Neural cell (in vitro differentiated cells): Measurements from ENCODE around the gene KIAA1958. TPM values are rescaled to one million over a fixed set of nuclear protein-coding genes. Genes with fewer than 3 reads are reported as not detected.

Source experiments
- H2AFZ ChIP-seq: fragments of 200-600, 300-800 bp; sonication (generic), shearing (Covaris generic); 2 replicates; pipeline ENCODE4 v1.6.0; 2014; ENCODE audit warnings: low read depth, mild to moderate bottlenecking, antibody characterized with exemption, low read length, moderate library complexity
- H3F3A ChIP-seq: fragments of 200-600 bp; shearing (Covaris generic); 2 replicates; pipeline ENCODE4 v1.6.1; 2016; ENCODE audit warnings: mild to moderate bottlenecking, moderate library complexity, mixed read lengths, antibody characterized with exemption, low read length; ENCODE audit not compliant: insufficient read depth, poor library complexity, severe bottlenecking
- H3K27ac ChIP-seq: fragments of 200-600, 300-800 bp; sonication (generic), shearing (Covaris generic); 2 replicates; pipeline ENCODE4 v1.5.1; 2014; ENCODE audit warnings: mild to moderate bottlenecking, low read length, moderate library complexity
- H3K27me3 ChIP-seq: fragments of 300-800, 200-600 bp; sonication (generic), shearing (Covaris generic); 2 replicates; pipeline ENCODE4 v1.6.0; 2014; ENCODE audit warnings: mild to moderate bottlenecking, low read depth, low read length, moderate library complexity; ENCODE audit not compliant: insufficient read depth
- H3K36me3 ChIP-seq: fragments of 300-800, 200-600 bp; sonication (generic), shearing (Covaris generic); 2 replicates; pipeline ENCODE4 v1.5.1; 2014; ENCODE audit warnings: mild to moderate bottlenecking, antibody characterized with exemption, low read length, moderate library complexity; ENCODE audit not compliant: insufficient read depth
- H3K4me2 ChIP-seq: fragments of 300-800, 200-600 bp; sonication (generic), shearing (Covaris generic); 2 replicates; pipeline ENCODE4 v1.6.0; 2014; ENCODE audit warnings: mild to moderate bottlenecking, low read length
- H3K4me3 ChIP-seq: fragments of 300-800, 200-600 bp; sonication (generic), shearing (Covaris generic); 2 replicates; pipeline ENCODE4 v1.5.1; 2014; ENCODE audit warnings: mild to moderate bottlenecking, low read length, moderate library complexity
- H3K79me2 ChIP-seq: fragments of 200-600 bp; shearing (Covaris generic); replicated peaks from 2 replicates; pipeline ENCODE4 v1.6.0; 2014; ENCODE audit warnings: mild to moderate bottlenecking, low read length, moderate library complexity; ENCODE audit not compliant: insufficient read depth
- H3K9ac ChIP-seq: fragments of 300-800, 200-600 bp; sonication (generic), shearing (Covaris generic); 2 replicates; pipeline ENCODE4 v1.6.1; 2016; ENCODE audit warnings: mild to moderate bottlenecking, low read length, mixed read lengths
- H3K9me2 ChIP-seq: fragments of 200-600 bp; shearing (Covaris generic); 2 replicates; pipeline ENCODE4 v1.6.1; 2016; ENCODE audit warnings: mild to moderate bottlenecking, low read length, mixed read lengths; ENCODE audit not compliant: insufficient read depth
- H3K9me3 ChIP-seq: fragments of 200-600, 300-800 bp; sonication (generic), shearing (Covaris generic); 2 replicates; pipeline ENCODE4 v1.6.1; 2016; ENCODE audit warnings: mild to moderate bottlenecking, mixed run types, low read length, moderate library complexity, mixed read lengths
- H4K20me1 ChIP-seq: fragments of 200-600 bp; shearing (Covaris generic); 2 replicates; pipeline ENCODE4 v1.6.1; 2016; ENCODE audit warnings: mild to moderate bottlenecking, mixed run types; ENCODE audit not compliant: insufficient read depth
- EP300 ChIP-seq: fragments of 450-650 bp; conservative IDR thresholded peaks from 2 replicates; pipeline ENCODE4 v1.6.1; 2014; ENCODE audit warnings: antibody characterized with exemption, mild to moderate bottlenecking, moderate library complexity; ENCODE audit not compliant: poor library complexity, severe bottlenecking
- EZH2 ChIP-seq: fragments of 200-600, 300-800 bp; shearing (Covaris generic), sonication (generic); IDR thresholded peaks from 2 replicates; pipeline ENCODE4 v1.6.1; 2014; ENCODE audit warnings: antibody characterized with exemption, low read length, borderline replicate concordance, mild to moderate bottlenecking; ENCODE audit not compliant: insufficient read depth, poor library complexity, severe bottlenecking
- MXI1 ChIP-seq: fragments of 450-650 bp; conservative IDR thresholded peaks from 2 replicates; pipeline ENCODE4 v1.6.1; 2014; ENCODE audit warnings: antibody characterized with exemption, mild to moderate bottlenecking; ENCODE audit not compliant: poor library complexity, severe bottlenecking
- POLR2AphosphoS5 ChIP-seq: IDR thresholded peaks from 2 replicates; pipeline ENCODE4 v1.6.1; 2012
- RAD21 ChIP-seq: fragments of 450-650 bp; conservative IDR thresholded peaks from 2 replicates; pipeline ENCODE4 v1.6.1; 2014; ENCODE audit warnings: antibody characterized with exemption, mild to moderate bottlenecking, moderate library complexity
- SMC3 ChIP-seq: fragments of 450-650 bp; conservative IDR thresholded peaks from 2 replicates; pipeline ENCODE4 v1.6.1; 2014; ENCODE audit warnings: antibody characterized with exemption, mild to moderate bottlenecking, moderate library complexity; ENCODE audit not compliant: poor library complexity
- TAF1 ChIP-seq: IDR thresholded peaks from 2 replicates; pipeline ENCODE4 v1.6.1; 2012; ENCODE audit warnings: low read depth
- polyA plus RNA-seq: library from polyadenylated mRNA; depleted of rRNA; stranded (reverse); fragments of >200 nt; gene quantifications from 2 replicates; pipeline ENCODE4 v1.2.3, GENCODE V29; 2014
- TF ChIP-seq, protein P1 (sequence below): fragments of 450-650 bp; IDR thresholded peaks from 2 replicates; pipeline ENCODE4 v1.5.1; 2014; ENCODE audit warnings: antibody characterized with exemption, mild to moderate bottlenecking, moderate library complexity; ENCODE audit not compliant: poor library complexity, severe bottlenecking
- TF ChIP-seq, protein P2 (sequence below): IDR thresholded peaks from 2 replicates; pipeline ENCODE4 v1.6.1; 2012; ENCODE audit warnings: borderline replicate concordance

KIAA1958 gene
- polyA plus RNA-seq, 1 donor from 2014 or later: 8.4 TPM

DNA sequence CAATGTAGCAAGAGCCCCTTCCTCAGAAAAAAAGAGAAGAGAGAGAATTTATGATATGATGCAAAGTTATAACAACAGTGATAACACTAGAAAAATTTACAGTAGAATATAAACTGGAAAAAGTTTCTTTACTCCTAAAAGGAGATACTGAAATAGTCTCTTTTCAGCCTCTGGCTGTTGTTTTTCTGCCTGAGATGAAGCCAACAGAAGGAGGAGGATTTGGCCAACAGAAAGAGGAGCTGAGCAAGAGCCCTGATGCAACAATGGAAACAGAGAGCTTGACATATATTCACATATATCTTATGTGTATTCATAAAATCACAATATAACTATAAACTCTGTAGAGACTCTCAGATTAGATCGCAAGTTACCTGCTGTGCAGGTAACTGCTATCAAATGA, 122.2 kb downstream of the KIAA1958 start:
- H3K79me2 ChIP-seq: peaks cover 9% of the 10 kb centered on the region
- no peak overlapping the region for H2AFZ ChIP-seq
- H3K36me3 ChIP-seq: no peaks in the 10 kb centered on the region
- H3K9me2 ChIP-seq: no peaks in the 10 kb centered on the region
- H3F3A ChIP-seq: no peaks in the 10 kb centered on the region
- no peak for TF ChIP-seq EP300
- TF ChIP-seq, protein P1, sequence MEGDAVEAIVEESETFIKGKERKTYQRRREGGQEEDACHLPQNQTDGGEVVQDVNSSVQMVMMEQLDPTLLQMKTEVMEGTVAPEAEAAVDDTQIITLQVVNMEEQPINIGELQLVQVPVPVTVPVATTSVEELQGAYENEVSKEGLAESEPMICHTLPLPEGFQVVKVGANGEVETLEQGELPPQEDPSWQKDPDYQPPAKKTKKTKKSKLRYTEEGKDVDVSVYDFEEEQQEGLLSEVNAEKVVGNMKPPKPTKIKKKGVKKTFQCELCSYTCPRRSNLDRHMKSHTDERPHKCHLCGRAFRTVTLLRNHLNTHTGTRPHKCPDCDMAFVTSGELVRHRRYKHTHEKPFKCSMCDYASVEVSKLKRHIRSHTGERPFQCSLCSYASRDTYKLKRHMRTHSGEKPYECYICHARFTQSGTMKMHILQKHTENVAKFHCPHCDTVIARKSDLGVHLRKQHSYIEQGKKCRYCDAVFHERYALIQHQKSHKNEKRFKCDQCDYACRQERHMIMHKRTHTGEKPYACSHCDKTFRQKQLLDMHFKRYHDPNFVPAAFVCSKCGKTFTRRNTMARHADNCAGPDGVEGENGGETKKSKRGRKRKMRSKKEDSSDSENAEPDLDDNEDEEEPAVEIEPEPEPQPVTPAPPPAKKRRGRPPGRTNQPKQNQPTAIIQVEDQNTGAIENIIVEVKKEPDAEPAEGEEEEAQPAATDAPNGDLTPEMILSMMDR: no peak
- H4K20me1 ChIP-seq: no peaks in the 10 kb centered on the region
- no peak overlapping the region for H3K4me2 ChIP-seq
- H3K9me3 ChIP-seq: no peaks in the 10 kb centered on the region
- no peak overlapping the region for H3K9ac ChIP-seq
- H3K27me3 ChIP-seq: no peaks in the 10 kb centered on the region
- no peak overlapping the region for H3K4me3 ChIP-seq
- H3K27ac ChIP-seq: no peak overlapping the region

DNA sequence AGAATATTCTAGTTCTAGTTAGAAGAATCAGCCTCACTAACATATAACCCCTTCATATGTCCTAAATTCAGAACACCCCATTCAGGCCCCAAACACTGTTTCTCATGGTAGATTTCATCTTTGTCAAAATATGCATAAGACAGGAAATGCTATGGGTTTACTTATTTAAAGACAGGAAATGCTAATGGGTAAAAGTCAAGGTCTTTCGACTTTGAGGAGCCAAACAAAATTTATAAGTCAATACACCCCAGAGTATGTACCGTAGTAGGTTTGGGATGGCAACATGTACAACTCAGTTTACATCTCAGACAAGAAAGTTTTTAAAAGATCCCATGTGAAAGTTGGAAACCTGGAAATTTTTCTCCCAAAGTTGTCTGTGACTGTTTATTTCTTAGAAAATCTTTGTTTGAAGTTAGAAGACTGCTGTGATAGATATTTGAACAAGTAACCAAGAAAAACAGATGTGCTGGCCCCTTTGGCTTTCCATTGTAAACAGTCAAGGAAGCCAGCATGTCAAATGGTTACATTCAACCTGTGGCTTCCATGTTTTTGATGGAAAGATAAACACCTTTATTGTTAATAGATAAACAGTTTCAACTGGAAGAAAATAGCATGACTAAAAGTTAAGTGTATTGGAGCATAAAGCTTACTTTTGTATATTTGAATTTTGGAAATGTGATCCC, 129.1 kb downstream of the KIAA1958 start:
- Histone ChIP-seq H3K9ac (no peak overlapping the region), H3K9me2 (no peaks in the 10 kb centered on the region), H3K4me3 (no peak overlapping the region), H3F3A (no peaks in the 10 kb centered on the region), H4K20me1 (no peaks in the 10 kb centered on the region), H3K36me3 (no peaks in the 10 kb centered on the region), H3K9me3 (no peaks in the 10 kb centered on the region), H3K4me2 (no peak overlapping the region), H3K27ac (no peak overlapping the region), H3K27me3 (no peaks in the 10 kb centered on the region), H3K79me2 (peaks cover 4% of the 10 kb centered on the region), H2AFZ (no peak overlapping the region)
- TF ChIP-seq, protein P2, sequence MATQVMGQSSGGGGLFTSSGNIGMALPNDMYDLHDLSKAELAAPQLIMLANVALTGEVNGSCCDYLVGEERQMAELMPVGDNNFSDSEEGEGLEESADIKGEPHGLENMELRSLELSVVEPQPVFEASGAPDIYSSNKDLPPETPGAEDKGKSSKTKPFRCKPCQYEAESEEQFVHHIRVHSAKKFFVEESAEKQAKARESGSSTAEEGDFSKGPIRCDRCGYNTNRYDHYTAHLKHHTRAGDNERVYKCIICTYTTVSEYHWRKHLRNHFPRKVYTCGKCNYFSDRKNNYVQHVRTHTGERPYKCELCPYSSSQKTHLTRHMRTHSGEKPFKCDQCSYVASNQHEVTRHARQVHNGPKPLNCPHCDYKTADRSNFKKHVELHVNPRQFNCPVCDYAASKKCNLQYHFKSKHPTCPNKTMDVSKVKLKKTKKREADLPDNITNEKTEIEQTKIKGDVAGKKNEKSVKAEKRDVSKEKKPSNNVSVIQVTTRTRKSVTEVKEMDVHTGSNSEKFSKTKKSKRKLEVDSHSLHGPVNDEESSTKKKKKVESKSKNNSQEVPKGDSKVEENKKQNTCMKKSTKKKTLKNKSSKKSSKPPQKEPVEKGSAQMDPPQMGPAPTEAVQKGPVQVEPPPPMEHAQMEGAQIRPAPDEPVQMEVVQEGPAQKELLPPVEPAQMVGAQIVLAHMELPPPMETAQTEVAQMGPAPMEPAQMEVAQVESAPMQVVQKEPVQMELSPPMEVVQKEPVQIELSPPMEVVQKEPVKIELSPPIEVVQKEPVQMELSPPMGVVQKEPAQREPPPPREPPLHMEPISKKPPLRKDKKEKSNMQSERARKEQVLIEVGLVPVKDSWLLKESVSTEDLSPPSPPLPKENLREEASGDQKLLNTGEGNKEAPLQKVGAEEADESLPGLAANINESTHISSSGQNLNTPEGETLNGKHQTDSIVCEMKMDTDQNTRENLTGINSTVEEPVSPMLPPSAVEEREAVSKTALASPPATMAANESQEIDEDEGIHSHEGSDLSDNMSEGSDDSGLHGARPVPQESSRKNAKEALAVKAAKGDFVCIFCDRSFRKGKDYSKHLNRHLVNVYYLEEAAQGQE: no peak
- TF ChIP-seq POLR2AphosphoS5 (no peak), EP300 (no peak), EZH2 (no peak)

DNA sequence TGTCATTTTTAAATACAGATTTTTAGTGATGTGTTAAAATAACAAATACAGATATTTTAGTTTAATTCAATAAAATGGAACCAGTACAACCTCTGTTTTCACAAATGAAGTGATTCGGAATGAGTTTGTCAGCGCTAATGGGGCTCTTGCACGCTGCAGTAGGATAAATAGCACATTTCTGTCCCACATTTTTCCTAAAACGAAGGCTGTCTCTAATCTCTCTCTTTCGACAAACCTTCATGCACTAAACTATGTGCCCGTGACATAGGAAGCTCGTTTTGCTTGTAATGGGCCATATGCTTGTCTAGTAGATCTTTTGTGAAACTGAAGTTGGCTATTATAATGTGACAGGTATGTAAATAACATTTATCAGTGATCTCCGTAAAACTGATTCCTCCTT, 130.7 kb downstream of the KIAA1958 start:
- no peak overlapping the region for H3K4me3 ChIP-seq
- no peaks in the 10 kb centered on the region for H3F3A ChIP-seq
- no peak overlapping the region for H3K27ac ChIP-seq
- H4K20me1 ChIP-seq: no peaks in the 10 kb centered on the region
- no peaks in the 10 kb centered on the region for H3K9me3 ChIP-seq
- H3K36me3 ChIP-seq: no peaks in the 10 kb centered on the region
- no peaks in the 10 kb centered on the region for H3K9me2 ChIP-seq
- TF ChIP-seq, protein P2: no peak
- TF ChIP-seq TAF1 (no peak), MXI1 (no peak), SMC3 (no peak), EZH2 (no peak), RAD21 (no peak), EP300 (no peak), POLR2AphosphoS5 (no peak)
- TF ChIP-seq, protein P1: no peak
- no peak overlapping the region for H2AFZ ChIP-seq
- H3K27me3 ChIP-seq: no peaks in the 10 kb centered on the region
- H3K9ac ChIP-seq: no peak overlapping the region
- no peaks in the 10 kb centered on the region for H3K79me2 ChIP-seq
- H3K4me2 ChIP-seq: no peak overlapping the region
